Measurements from ENCODE around the gene TEF.

TEF gene

DNA sequence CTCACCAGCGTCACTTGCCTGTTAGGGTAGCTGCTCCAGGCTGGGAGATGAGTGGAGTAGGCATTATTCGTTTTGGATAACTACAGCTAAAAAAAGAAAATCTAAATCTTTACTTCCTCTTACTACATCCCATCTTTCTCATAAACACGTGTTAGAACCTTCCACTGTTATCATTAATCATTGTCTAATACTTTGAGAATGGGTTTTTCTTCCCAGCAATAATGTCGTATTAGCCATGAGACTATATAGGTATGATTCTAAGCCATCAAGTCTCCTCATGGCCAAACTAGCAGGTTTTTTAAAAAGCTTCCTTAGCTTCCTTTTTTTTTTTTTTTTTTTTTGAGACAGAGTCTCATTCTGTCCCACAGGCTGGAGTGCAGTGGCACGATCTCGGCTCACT lies 3.9 kb upstream of the TEF start:
- Histone ChIP-seq H3K79me1 (ENCODE audit: low read depth, low read length) (peaks cover 7% of the 10 kb centered on the region), H3K9me3 (replicated peaks in 1 of 2; ENCODE audit: control insufficient read depth in 2 of 2, insufficient read depth in 1 of 2, low read depth in 1 of 2, low read length in 2 of 2) (no peaks in the 10 kb centered on the region), H2BK15ac (ENCODE audit: low read length) (no peak overlapping the region), H3K4me1 (ENCODE audit: control insufficient read depth in 2 of 2, insufficient read depth in 1 of 2, low read depth in 1 of 2, low read length in 2 of 2) (peaks cover 10 to 17% of the 10 kb centered on the region in 2 donors), H2BK12ac (ENCODE audit: low read length) (no peak overlapping the region), H4K91ac (ENCODE audit: low read depth, low read length, poor library complexity) (no peak overlapping the region), H2AK5ac (ENCODE audit: low read depth, low read length) (no peak overlapping the region), H3K4me2 (ENCODE audit: insufficient read depth, low read length, poor library complexity, severe bottlenecking) (no peak overlapping the region), H2BK5ac (ENCODE audit: low read length) (no peak overlapping the region), H2BK120ac (ENCODE audit: low read depth, low read length) (no peak overlapping the region), H3K14ac (ENCODE audit: low read length) (no peak overlapping the region), H3K9ac (ENCODE audit: low read depth, low read length, poor library complexity) (no peak overlapping the region), H3K18ac (ENCODE audit: low read length) (no peak overlapping the region), H3K27ac (replicated peaks; ENCODE audit: low read length) (no peak overlapping the region), H2AFZ (ENCODE audit: low read length) (no peak overlapping the region), H3K4ac (ENCODE audit: low read length) (no peak overlapping the region), H3K23ac (ENCODE audit: low read depth, low read length, poor library complexity) (no peak overlapping the region), H3K36me3 (replicated peaks in 1 of 2; ENCODE audit: control insufficient read depth in 2 of 2, insufficient read depth in 2 of 2, low read length in 2 of 2) (no peaks in the 10 kb centered on the region), H3K4me3 (ENCODE audit: low read length in 2 of 2) (no peak overlapping the region), H4K8ac (ENCODE audit: low read depth, low read length) (no peak overlapping the region), H3K27me3 (ENCODE audit: control insufficient read depth in 3 of 3, insufficient read depth in 3 of 3, low read depth in 1 of 3, low read length in 3 of 3) (no peaks in the 10 kb centered on the region)
- no peak for DNase-seq (ENCODE audit: low spot score)
- WGBS, 2 donors (ENCODE audit: extremely low coverage in 2 of 2, insufficient read length in 2 of 2, insufficient replicate concordance in 1 of 2) = 100% methylated on average over 1 of the region's 6 CpGs; no CpG with 5 or more reads in 1 of the 2 donors

- H3K27ac ChIP-seq (replicated peaks; ENCODE audit: low read length) = peak overlapping the region; percentile 88
- H2BK15ac ChIP-seq (ENCODE audit: low read length) = no peak overlapping the region
- peaks cover 22 to 26% of the 10 kb centered on the region in 2 donors for H3K4me1 ChIP-seq (ENCODE audit: control insufficient read depth in 2 of 2, insufficient read depth in 1 of 2, low read depth in 1 of 2, low read length in 2 of 2)
- no peak overlapping the region for H2BK5ac ChIP-seq (ENCODE audit: low read length)
- no peaks in the 10 kb centered on the region for H3K27me3 ChIP-seq (ENCODE audit: control insufficient read depth in 3 of 3, insufficient read depth in 3 of 3, low read depth in 1 of 3, low read length in 3 of 3)
- WGBS, 2 donors (ENCODE audit: extremely low coverage in 2 of 2, insufficient read length in 2 of 2, insufficient replicate concordance in 1 of 2) = no CpG with 5 or more reads among the region's 22 CpGs
- H3K36me3 ChIP-seq (replicated peaks in 1 of 2; ENCODE audit: control insufficient read depth in 2 of 2, insufficient read depth in 2 of 2, low read length in 2 of 2) = no peaks in the 10 kb centered on the region
- H4K91ac ChIP-seq (ENCODE audit: low read depth, low read length, poor library complexity) = no peak overlapping the region
- peak overlapping the region; percentile 80 for H3K4ac ChIP-seq (ENCODE audit: low read length)
- H3K4me3 ChIP-seq (ENCODE audit: low read length in 2 of 2) = peak overlapping the region; percentile 71 to 74
- peak overlapping the region; percentile 85 for H2AK5ac ChIP-seq (ENCODE audit: low read depth, low read length)
- H3K79me1 ChIP-seq (ENCODE audit: low read depth, low read length) = peaks cover 7% of the 10 kb centered on the region
- no peaks in the 10 kb centered on the region for H3K9me3 ChIP-seq (replicated peaks in 1 of 2; ENCODE audit: control insufficient read depth in 2 of 2, insufficient read depth in 1 of 2, low read depth in 1 of 2, low read length in 2 of 2)
- H2AFZ ChIP-seq (ENCODE audit: low read length) = peak overlapping the region; percentile 100
- H3K9ac ChIP-seq (ENCODE audit: low read depth, low read length, poor library complexity) = peak overlapping the region; percentile 78
- peak overlapping the region; percentile 87 for H2BK12ac ChIP-seq (ENCODE audit: low read length)
- H3K4me2 ChIP-seq (ENCODE audit: insufficient read depth, low read length, poor library complexity, severe bottlenecking) = peak overlapping the region; percentile 78
- H3K18ac ChIP-seq (ENCODE audit: low read length) = peak overlapping the region; percentile 96
- H3K23ac ChIP-seq (ENCODE audit: low read depth, low read length, poor library complexity) = no peak overlapping the region
- H2BK120ac ChIP-seq (ENCODE audit: low read depth, low read length) = peak overlapping the region; percentile 95
- DNase-seq (ENCODE audit: low spot score) = no peak
- H3K14ac ChIP-seq (ENCODE audit: low read length) = no peak overlapping the region
- H4K8ac ChIP-seq (ENCODE audit: low read depth, low read length) = no peak overlapping the region
Observed at GRCh38 chr22:41380993-41381328, 781 bp upstream of the TEF start.

GRCh38 chr22:41382098-41382578 lies 396 bp downstream of the TEF start:
- no peak overlapping the region for H2BK12ac ChIP-seq (ENCODE audit: low read length)
- H3K9me3 ChIP-seq (replicated peaks in 1 of 2; ENCODE audit: control insufficient read depth in 2 of 2, insufficient read depth in 1 of 2, low read depth in 1 of 2, low read length in 2 of 2) = no peaks in the 10 kb centered on the region
- no peaks in the 10 kb centered on the region for H3K27me3 ChIP-seq (ENCODE audit: control insufficient read depth in 3 of 3, insufficient read depth in 3 of 3, low read depth in 1 of 3, low read length in 3 of 3)
- H3K14ac ChIP-seq (ENCODE audit: low read length) = peak overlapping the region; percentile 73
- peak overlapping the region; percentile 53 for H3K9ac ChIP-seq (ENCODE audit: low read depth, low read length, poor library complexity)
- no peak overlapping the region for H4K8ac ChIP-seq (ENCODE audit: low read depth, low read length)
- peak overlapping the region; percentile 71 for H2BK5ac ChIP-seq (ENCODE audit: low read length)
- no CpG with 5 or more reads among the region's 35 CpGs for WGBS, 2 donors (ENCODE audit: extremely low coverage in 2 of 2, insufficient read length in 2 of 2, insufficient replicate concordance in 1 of 2)
- peak overlapping the region; percentile 87 for H3K4me2 ChIP-seq (ENCODE audit: insufficient read depth, low read length, poor library complexity, severe bottlenecking)
- peaks cover 22 to 26% of the 10 kb centered on the region in 2 donors for H3K4me1 ChIP-seq (ENCODE audit: control insufficient read depth in 2 of 2, insufficient read depth in 1 of 2, low read depth in 1 of 2, low read length in 2 of 2)
- peak overlapping the region; percentile 98 for H3K18ac ChIP-seq (ENCODE audit: low read length)
- H2BK120ac ChIP-seq (ENCODE audit: low read depth, low read length) = no peak overlapping the region
- H4K91ac ChIP-seq (ENCODE audit: low read depth, low read length, poor library complexity) = no peak overlapping the region
- H2AFZ ChIP-seq (ENCODE audit: low read length) = peak overlapping the region; percentile 100
- peak overlapping the region; percentile 71 to 84 for H3K4me3 ChIP-seq (ENCODE audit: low read length in 2 of 2)
- H3K27ac ChIP-seq (replicated peaks; ENCODE audit: low read length) = peak overlapping the region; percentile 88
- peaks cover 7% of the 10 kb centered on the region for H3K79me1 ChIP-seq (ENCODE audit: low read depth, low read length)
- H3K4ac ChIP-seq (ENCODE audit: low read length) = no peak overlapping the region
- H2BK15ac ChIP-seq (ENCODE audit: low read length) = peak overlapping the region; percentile 86
- DNase-seq (ENCODE audit: low spot score) = no peak
- no peak overlapping the region for H3K23ac ChIP-seq (ENCODE audit: low read depth, low read length, poor library complexity)
- peaks cover 0 to 2% of the 10 kb centered on the region in 2 donors for H3K36me3 ChIP-seq (replicated peaks in 1 of 2; ENCODE audit: control insufficient read depth in 2 of 2, insufficient read depth in 2 of 2, low read length in 2 of 2)
- H2AK5ac ChIP-seq (ENCODE audit: low read depth, low read length) = peak overlapping the region; percentile 41

GRCh38 chr22:41382610-41383009 lies 868 bp downstream of the TEF start:
- Histone ChIP-seq H3K4me3 (ENCODE audit: low read length in 2 of 2) (peak overlapping the region; percentile 71 to 79), H3K27ac (replicated peaks; ENCODE audit: low read length) (no peak overlapping the region)

More at GRCh38 chr22:41382610-41383009, 868 bp downstream of the TEF start:
- H3K14ac ChIP-seq (ENCODE audit: low read length) = peak overlapping the region; percentile 73
- peaks cover 22 to 26% of the 10 kb centered on the region in 2 donors for H3K4me1 ChIP-seq (ENCODE audit: control insufficient read depth in 2 of 2, insufficient read depth in 1 of 2, low read depth in 1 of 2, low read length in 2 of 2)
- peak overlapping the region; percentile 86 for H2BK15ac ChIP-seq (ENCODE audit: low read length)
- no peak overlapping the region for H4K8ac ChIP-seq (ENCODE audit: low read depth, low read length)
- no peaks in the 10 kb centered on the region for H3K27me3 ChIP-seq (ENCODE audit: control insufficient read depth in 3 of 3, insufficient read depth in 3 of 3, low read depth in 1 of 3, low read length in 3 of 3)
- H2BK5ac ChIP-seq (ENCODE audit: low read length) = no peak overlapping the region
- H3K36me3 ChIP-seq (replicated peaks in 1 of 2; ENCODE audit: control insufficient read depth in 2 of 2, insufficient read depth in 2 of 2, low read length in 2 of 2) = peaks cover 4 to 7% of the 10 kb centered on the region in 2 donors
- peak overlapping the region; percentile 41 for H2AK5ac ChIP-seq (ENCODE audit: low read depth, low read length)
- no peak overlapping the region for H3K4ac ChIP-seq (ENCODE audit: low read length)
- H3K18ac ChIP-seq (ENCODE audit: low read length) = peak overlapping the region; percentile 82
- H2BK12ac ChIP-seq (ENCODE audit: low read length) = no peak overlapping the region
- peak overlapping the region; percentile 2 for H3K23ac ChIP-seq (ENCODE audit: low read depth, low read length, poor library complexity)
- no peak for DNase-seq (ENCODE audit: low spot score)
- peak overlapping the region; percentile 53 for H3K9ac ChIP-seq (ENCODE audit: low read depth, low read length, poor library complexity)
- H3K9me3 ChIP-seq (replicated peaks in 1 of 2; ENCODE audit: control insufficient read depth in 2 of 2, insufficient read depth in 1 of 2, low read depth in 1 of 2, low read length in 2 of 2) = no peaks in the 10 kb centered on the region
- WGBS, 2 donors (ENCODE audit: extremely low coverage in 2 of 2, insufficient read length in 2 of 2, insufficient replicate concordance in 1 of 2) = no CpG with 5 or more reads among the region's 19 CpGs
- H3K4me2 ChIP-seq (ENCODE audit: insufficient read depth, low read length, poor library complexity, severe bottlenecking) = peak overlapping the region; percentile 87
- peak overlapping the region; percentile 100 for H2AFZ ChIP-seq (ENCODE audit: low read length)
- H3K79me1 ChIP-seq (ENCODE audit: low read depth, low read length) = peaks cover 7% of the 10 kb centered on the region
- no peak overlapping the region for H2BK120ac ChIP-seq (ENCODE audit: low read depth, low read length)
- H4K91ac ChIP-seq (ENCODE audit: low read depth, low read length, poor library complexity) = no peak overlapping the region

Measured in neuronal stem cell (in vitro differentiated cells).